Upper lobe of right lung (tissue), 1 donor: ENCODE measurements around the gene NKPD1. TPM values are rescaled to one million over a fixed set of nuclear protein-coding genes. Genes with fewer than 3 reads are reported as not detected.

ENCODE experiments used
- ATAC-seq: fragments of 200-7000 bp; cut with Tn5 transposase; one replicate; pipeline ENCODE4 v1.9.1; 2020; ENCODE audit warnings: mild to moderate bottlenecking, moderate library complexity
- DNase-seq: peaks from one replicate; pipeline ENCODE4 v3.0.0-alpha.2; 2020
- H3K27ac ChIP-seq: fragments of 200-600 bp; one replicate; pipeline ENCODE4 v1.8.0; 2022
- H3K27me3 ChIP-seq: fragments of 200-600 bp; one replicate; pipeline ENCODE4 v1.8.0; 2022; ENCODE audit warnings: mild to moderate bottlenecking
- H3K36me3 ChIP-seq: fragments of 200-600 bp; one replicate; pipeline ENCODE4 v1.8.0; 2022
- H3K4me1 ChIP-seq: fragments of 200-600 bp; one replicate; pipeline ENCODE4 v1.8.0; 2022
- H3K4me3 ChIP-seq: fragments of 200-600 bp; one replicate; pipeline ENCODE4 v1.8.0; 2022; ENCODE audit warnings: mild to moderate bottlenecking
- H3K9me3 ChIP-seq: fragments of 200-600 bp; one replicate; pipeline ENCODE4 v1.8.0; 2022
- intact Hi-C: fragments of 100-400 bp; cut with DNase I; formaldehyde crosslinking; loops from one replicate; pipeline ENCODE4 v1.11.0; 2022
- total RNA-seq: library from RNA; stranded (reverse); fragmentation: NEBNext Ultra II Directional; extraction: Animal tissue kit (Norgen Biotek cat#: 25700); gene quantifications from one replicate; pipeline ENCODE4 v1.2.1, GENCODE V29; 2021
- TF ChIP-seq, protein P1 (sequence below): fragments of 200-600 bp; IDR thresholded peaks from one replicate; pipeline ENCODE4 v1.8.0; 2022; ENCODE audit warnings: antibody characterized with exemption
- donor health status: DM: no; HTN: yes; CAD: no; lungs with severe emphysema.

The NKPD1 gene
- total RNA-seq, 1 donor from 2014 or later = not detected

DNA sequence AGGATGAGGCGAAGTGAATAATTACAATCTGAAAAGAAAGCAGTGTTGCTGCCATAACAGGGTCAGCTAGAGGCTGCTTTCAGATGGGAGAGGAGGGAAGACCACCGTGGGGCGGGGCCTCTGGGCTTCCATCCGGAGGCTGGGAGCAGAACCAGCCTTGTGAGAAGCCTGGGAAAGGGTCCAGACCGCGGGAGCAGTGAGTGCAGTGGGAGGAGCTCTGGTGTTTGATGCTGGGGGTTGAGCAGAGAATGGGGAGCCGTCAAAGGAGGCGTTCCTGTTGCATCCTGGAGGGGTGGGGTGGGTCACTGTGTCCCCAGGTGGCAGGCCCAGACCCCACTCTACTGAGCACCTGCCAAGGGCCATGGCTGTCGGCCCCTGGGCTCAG is 18.1 kb downstream of the NKPD1 start:
- Histone ChIP-seq H3K4me1 (no peaks in the 10 kb centered on the region), H3K4me3 (no peak overlapping the region), H3K9me3 (no peaks in the 10 kb centered on the region), H3K27ac (no peak overlapping the region), H3K36me3 (peaks cover 25% of the 10 kb centered on the region), H3K27me3 (no peaks in the 10 kb centered on the region)
- intact Hi-C loops = no loop called here
- ATAC-seq = no peak
- no peak for DNase-seq
- TF ChIP-seq, protein P1, sequence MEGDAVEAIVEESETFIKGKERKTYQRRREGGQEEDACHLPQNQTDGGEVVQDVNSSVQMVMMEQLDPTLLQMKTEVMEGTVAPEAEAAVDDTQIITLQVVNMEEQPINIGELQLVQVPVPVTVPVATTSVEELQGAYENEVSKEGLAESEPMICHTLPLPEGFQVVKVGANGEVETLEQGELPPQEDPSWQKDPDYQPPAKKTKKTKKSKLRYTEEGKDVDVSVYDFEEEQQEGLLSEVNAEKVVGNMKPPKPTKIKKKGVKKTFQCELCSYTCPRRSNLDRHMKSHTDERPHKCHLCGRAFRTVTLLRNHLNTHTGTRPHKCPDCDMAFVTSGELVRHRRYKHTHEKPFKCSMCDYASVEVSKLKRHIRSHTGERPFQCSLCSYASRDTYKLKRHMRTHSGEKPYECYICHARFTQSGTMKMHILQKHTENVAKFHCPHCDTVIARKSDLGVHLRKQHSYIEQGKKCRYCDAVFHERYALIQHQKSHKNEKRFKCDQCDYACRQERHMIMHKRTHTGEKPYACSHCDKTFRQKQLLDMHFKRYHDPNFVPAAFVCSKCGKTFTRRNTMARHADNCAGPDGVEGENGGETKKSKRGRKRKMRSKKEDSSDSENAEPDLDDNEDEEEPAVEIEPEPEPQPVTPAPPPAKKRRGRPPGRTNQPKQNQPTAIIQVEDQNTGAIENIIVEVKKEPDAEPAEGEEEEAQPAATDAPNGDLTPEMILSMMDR = no peak

DNA sequence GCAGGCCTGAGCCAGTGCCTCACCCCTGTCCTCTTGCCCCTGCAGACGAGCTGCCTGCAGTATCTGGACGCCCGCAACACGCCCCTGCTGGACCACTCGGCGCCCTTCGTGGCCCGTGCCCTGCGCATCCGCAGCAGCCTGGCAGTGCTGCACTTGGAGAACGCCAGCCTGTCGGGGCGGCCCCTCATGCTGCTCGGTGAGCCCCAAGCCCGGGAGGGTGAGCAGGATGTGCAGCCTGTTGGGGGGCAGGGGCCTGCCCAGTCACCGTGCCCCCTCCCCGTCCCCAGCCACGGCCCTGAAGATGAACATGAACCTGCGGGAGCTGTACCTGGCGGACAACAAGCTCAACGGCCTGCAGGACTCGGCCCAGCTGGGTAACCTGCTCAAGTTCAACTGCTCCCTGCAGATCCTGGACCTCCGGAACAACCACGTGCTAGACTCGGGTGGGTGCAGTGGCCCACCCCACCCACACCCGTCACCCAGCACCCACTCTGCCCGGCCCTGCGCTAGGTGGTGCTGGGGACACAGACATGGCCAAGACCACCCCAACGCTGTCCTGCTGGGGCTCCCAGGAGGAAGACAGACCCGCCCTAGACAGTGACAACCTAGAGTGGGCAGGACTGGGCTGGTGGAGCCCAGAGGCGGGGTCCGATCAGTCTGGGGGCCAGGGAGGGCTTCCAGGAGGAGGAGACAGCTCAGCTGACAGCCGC is 18.6 kb downstream of the NKPD1 start:
- H3K4me1 ChIP-seq = no peaks in the 10 kb centered on the region
- no peak overlapping the region for H3K27ac ChIP-seq
- H3K9me3 ChIP-seq = no peaks in the 10 kb centered on the region
- H3K27me3 ChIP-seq = no peaks in the 10 kb centered on the region
- peaks cover 25% of the 10 kb centered on the region for H3K36me3 ChIP-seq
- ATAC-seq = no peak
- intact Hi-C loops = no loop called here
- DNase-seq = no peak
- TF ChIP-seq, protein P1 = no peak
- H3K4me3 ChIP-seq = no peak overlapping the region

DNA sequence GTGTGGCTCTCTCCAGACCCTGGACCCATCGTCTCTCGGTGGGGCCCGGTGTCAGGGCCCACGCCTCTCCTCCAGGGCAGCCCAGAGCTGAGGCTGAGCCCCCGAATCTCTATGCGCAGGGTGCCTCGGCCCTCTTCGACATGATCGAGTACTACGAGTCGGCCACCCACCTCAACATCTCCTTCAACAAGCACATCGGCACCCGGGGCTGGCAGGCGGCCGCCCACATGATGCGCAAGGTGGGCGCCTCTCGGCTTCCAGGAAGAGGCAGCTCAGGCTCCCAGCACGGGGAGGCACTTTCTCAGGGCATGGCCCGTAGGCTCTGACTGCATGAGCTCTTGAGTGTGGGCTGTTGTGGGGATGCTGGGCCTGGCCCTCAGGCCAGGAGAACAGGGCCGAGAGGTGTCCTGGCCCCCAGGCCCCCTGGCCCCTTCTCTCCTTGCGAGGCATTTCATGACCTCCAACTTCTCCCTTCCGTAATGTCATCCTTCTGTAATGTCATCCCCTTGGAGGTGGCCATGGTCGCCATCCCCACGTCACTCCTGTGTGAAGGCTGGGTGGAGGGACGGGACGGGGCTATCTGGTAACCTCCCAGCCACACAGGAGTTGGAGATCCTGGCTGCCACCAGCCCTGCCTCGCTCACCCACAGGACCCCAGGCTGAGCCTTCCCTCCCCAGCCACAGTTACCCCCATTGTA is 19.4 kb downstream of the NKPD1 start:
- intact Hi-C loops = no loop called here
- Histone ChIP-seq H3K4me3 (no peak overlapping the region), H3K4me1 (no peaks in the 10 kb centered on the region), H3K27me3 (no peaks in the 10 kb centered on the region), H3K36me3 (peaks cover 25% of the 10 kb centered on the region), H3K27ac (no peak overlapping the region), H3K9me3 (no peaks in the 10 kb centered on the region)
- DNase-seq (no peak), ATAC-seq (no peak)
- TF ChIP-seq, protein P1 = no peak

DNA sequence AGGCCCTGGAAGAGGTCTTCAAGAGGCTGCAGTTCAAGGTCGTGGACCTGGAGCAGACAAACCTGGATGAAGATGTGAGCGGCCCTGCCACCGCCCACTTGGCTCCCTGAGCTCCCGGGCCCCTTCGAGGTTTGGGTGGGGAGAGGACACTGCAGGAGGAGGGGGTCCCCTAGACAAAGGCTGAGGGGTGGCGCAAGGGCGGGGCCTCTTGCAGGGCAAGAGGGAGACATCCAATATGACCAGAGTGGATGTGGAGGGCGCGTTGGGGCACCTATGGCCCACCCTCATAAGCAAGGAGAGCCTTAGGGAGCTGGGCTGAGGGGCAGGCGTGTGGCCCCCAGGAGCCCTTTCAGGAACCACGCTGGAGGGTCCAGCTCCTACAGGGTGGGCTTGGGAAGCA is 20.2 kb downstream of the NKPD1 start:
- Histone ChIP-seq H3K27me3 (no peaks in the 10 kb centered on the region), H3K36me3 (peaks cover 25% of the 10 kb centered on the region), H3K9me3 (no peaks in the 10 kb centered on the region), H3K4me3 (no peak overlapping the region), H3K4me1 (no peaks in the 10 kb centered on the region), H3K27ac (no peak overlapping the region)
- DNase-seq (no peak), ATAC-seq (no peak)
- TF ChIP-seq, protein P1 = no peak
- intact Hi-C loops = no loop called here

DNA sequence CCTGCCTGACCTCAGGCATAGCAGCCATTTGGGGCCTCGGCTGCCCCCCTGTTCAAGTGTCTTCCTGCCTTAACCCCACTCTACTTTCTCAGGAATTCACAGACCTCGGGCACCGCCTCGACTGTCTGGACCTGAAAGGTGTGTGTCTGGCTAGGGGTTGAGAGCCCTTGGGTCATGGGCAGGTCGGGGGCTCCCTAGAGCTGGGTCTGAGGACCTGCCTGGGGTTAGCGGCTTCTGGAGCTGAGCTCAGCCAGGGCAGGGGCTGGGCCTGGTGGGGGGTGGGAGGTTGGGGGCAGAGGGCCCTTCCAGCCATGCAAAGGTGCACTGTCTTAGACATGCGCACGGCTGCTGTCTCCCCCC is 20.7 kb downstream of the NKPD1 start:
- no peak overlapping the region for H3K27ac ChIP-seq
- H3K27me3 ChIP-seq = no peaks in the 10 kb centered on the region
- TF ChIP-seq, protein P1 = no peak
- DNase-seq (no peak), ATAC-seq (no peak)
- no peak overlapping the region for H3K4me3 ChIP-seq
- no peaks in the 10 kb centered on the region for H3K4me1 ChIP-seq
- peaks cover 21% of the 10 kb centered on the region for H3K36me3 ChIP-seq
- intact Hi-C loops = no loop called here
- no peaks in the 10 kb centered on the region for H3K9me3 ChIP-seq
